Parathyroid adenoma (tissue), 2 donors: Measurements from ENCODE around the gene SORCS2.

ENCODE experiments used
- H2AFZ ChIP-seq: fragments of 300-600 bp; sonication (generic); one replicate; pipeline ENCODE4 v1.7.0; 2017; ENCODE audit warnings: antibody characterized with exemption, mild to moderate bottlenecking
- H3K27ac ChIP-seq: fragments of 300-600 bp; sonication (generic); one replicate; pipeline ENCODE4 v1.7.0; 2017
- H3K27me3 ChIP-seq: fragments of 300-600 bp; sonication (generic); one replicate; pipeline ENCODE4 v1.7.0; 2017; ENCODE audit warnings: low read length; ENCODE audit not compliant: control insufficient read depth, insufficient read depth
- H3K36me3 ChIP-seq: fragments of 300-600 bp; sonication (generic); one replicate; pipeline ENCODE4 v1.7.0; 2017; ENCODE audit warnings: low read length; ENCODE audit not compliant: control insufficient read depth, insufficient read depth
- H3K4me1 ChIP-seq: fragments of 300-600 bp; sonication (generic); one replicate; pipeline ENCODE4 v1.7.0; 2017; ENCODE audit warnings: control low read depth
- H3K4me2 ChIP-seq: fragments of 300-600 bp; sonication (generic); one replicate; pipeline ENCODE4 v1.7.0; 2017; ENCODE audit warnings: low read length
- H3K4me3 ChIP-seq: fragments of 300-600 bp; sonication (generic); one replicate; pipeline ENCODE4 v1.7.0; 2017; ENCODE audit warnings: low read depth, low read length
- H3K79me2 ChIP-seq: fragments of 300-600 bp; sonication (generic); one replicate; pipeline ENCODE4 v1.7.0; 2017; ENCODE audit warnings: control low read depth
- H3K9ac ChIP-seq: fragments of 300-600 bp; sonication (generic); one replicate; pipeline ENCODE4 v1.7.0; 2017; ENCODE audit warnings: mild to moderate bottlenecking
- H3K9me3 ChIP-seq: fragments of 300-600 bp; sonication (generic); one replicate; pipeline ENCODE4 v1.7.0; 2017; ENCODE audit warnings: low read length; ENCODE audit not compliant: control insufficient read depth
- TF ChIP-seq, protein P1 (sequence below): fragments of 300-600 bp; sonication (generic); IDR thresholded peaks from one replicate; pipeline ENCODE4 v1.7.0; 2017; ENCODE audit warnings: antibody characterized with exemption, mild to moderate bottlenecking
- donor health status: primary hyperparathyroidism.

The SORCS2 gene

DNA sequence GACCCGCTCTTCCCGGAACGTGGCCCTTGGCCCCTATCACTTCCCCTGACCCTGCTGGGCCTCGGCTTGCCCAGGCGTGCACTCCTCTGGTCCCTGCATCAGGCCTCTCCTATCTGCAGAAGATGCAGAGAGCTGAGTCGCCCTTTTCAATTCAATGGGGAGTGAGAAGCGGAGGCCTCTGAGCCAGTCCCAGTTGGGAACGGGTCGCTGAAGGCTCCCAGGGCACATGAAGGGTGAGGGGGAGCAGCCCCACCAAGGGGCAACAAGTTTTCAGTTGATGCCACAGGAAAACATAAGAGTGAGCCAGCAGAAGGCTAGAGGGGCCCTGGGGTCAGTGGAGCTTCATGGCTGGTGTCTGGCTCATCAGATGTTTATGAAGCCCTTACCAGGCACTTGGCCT, 225.3 kb downstream of the SORCS2 start:
- H2AFZ ChIP-seq = no peak overlapping the region
- no peaks in the 10 kb centered on the region for H3K27me3 ChIP-seq
- TF ChIP-seq, protein P1, sequence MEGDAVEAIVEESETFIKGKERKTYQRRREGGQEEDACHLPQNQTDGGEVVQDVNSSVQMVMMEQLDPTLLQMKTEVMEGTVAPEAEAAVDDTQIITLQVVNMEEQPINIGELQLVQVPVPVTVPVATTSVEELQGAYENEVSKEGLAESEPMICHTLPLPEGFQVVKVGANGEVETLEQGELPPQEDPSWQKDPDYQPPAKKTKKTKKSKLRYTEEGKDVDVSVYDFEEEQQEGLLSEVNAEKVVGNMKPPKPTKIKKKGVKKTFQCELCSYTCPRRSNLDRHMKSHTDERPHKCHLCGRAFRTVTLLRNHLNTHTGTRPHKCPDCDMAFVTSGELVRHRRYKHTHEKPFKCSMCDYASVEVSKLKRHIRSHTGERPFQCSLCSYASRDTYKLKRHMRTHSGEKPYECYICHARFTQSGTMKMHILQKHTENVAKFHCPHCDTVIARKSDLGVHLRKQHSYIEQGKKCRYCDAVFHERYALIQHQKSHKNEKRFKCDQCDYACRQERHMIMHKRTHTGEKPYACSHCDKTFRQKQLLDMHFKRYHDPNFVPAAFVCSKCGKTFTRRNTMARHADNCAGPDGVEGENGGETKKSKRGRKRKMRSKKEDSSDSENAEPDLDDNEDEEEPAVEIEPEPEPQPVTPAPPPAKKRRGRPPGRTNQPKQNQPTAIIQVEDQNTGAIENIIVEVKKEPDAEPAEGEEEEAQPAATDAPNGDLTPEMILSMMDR = no peak
- no peak overlapping the region for H3K4me3 ChIP-seq
- no peak overlapping the region for H3K27ac ChIP-seq
- no peaks in the 10 kb centered on the region for H3K4me1 ChIP-seq
- H3K36me3 ChIP-seq = no peaks in the 10 kb centered on the region
- no peak overlapping the region for H3K9ac ChIP-seq
- no peaks in the 10 kb centered on the region for H3K9me3 ChIP-seq
- no peak overlapping the region for H3K4me2 ChIP-seq
- H3K79me2 ChIP-seq = no peaks in the 10 kb centered on the region

DNA sequence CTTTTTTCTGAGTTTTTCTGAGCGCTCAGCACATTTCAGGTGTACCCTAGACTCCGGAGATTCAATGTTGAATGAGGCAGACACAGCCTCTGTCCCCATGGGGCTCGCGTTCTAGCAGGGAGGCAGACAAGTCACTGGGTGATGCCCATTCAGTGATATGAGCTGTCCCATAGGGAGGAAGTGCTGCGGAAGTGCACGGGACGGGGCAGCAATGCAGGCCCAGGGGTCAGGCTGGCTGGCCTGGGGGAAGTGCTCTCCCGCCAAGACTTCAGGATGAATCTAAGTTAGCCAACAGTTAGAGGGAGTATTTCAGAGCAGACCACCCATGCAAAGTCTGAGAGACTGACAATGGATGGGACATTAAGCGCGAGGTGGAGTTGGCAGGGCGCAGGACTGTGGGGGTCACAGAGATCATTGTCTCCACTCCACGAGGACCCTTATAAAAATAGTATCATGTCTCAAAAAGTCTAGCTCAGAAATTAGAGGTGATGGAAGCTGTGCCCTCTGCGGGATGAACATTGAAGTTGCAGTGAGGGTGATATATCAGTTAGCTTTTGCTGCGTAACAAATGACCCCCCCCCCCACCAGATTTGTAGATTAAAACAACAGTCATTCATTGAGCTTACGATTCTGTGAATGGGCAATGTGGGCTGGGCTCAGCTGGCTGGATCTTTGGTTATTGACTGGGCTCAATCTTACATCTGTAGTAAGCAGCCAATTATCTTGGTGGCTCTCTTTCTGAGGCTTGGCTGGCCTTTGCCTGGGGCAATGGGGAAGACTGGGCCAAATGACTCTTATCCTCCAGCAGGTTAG, 226.0 kb downstream of the SORCS2 start:
- Histone ChIP-seq H3K4me3 (no peak overlapping the region), H3K27ac (no peak overlapping the region), H3K9me3 (no peaks in the 10 kb centered on the region), H3K27me3 (no peaks in the 10 kb centered on the region), H2AFZ (no peak overlapping the region), H3K4me2 (no peak overlapping the region), H3K79me2 (no peaks in the 10 kb centered on the region), H3K36me3 (no peaks in the 10 kb centered on the region), H3K9ac (no peak overlapping the region), H3K4me1 (no peaks in the 10 kb centered on the region)
- TF ChIP-seq, protein P1 = no peak

DNA sequence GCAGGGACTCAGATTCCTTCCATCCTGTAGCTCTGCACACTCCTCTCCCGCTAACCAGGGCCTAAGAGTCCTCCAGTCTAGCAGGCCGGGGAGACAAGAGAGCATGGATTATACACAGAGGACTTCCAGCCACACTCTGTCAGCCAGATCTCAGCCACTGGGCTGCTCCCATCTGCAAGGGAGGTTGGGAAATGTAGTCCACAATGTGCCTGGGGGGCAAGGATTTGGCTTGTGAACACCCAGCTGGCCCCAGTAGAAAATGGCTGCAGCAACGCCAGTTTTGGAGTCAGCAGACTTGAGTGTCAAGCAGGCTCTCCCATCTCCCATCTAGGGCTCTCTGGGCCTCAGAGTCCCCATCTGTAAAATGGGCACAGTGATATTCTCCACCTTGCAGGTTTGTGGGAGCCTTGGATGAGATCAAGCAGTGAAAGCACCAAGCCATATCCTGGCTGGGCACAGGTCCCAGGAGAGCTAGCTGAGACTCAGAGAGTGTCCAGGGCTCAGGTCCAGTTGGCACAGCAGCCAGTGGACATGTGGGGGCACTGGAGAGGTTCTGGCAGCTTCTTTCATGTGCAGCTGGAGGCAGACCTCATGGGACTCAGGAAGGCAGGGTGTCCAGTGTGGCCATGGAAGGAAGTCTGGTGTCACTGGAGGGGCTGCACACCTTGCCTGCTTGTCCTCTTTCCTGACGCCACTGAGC, 227.8 kb downstream of the SORCS2 start:
- TF ChIP-seq, protein P1 = no peak
- Histone ChIP-seq H3K4me1 (no peaks in the 10 kb centered on the region), H2AFZ (no peak overlapping the region), H3K9me3 (no peaks in the 10 kb centered on the region), H3K4me3 (no peak overlapping the region), H3K36me3 (no peaks in the 10 kb centered on the region), H3K4me2 (no peak overlapping the region), H3K79me2 (no peaks in the 10 kb centered on the region), H3K27ac (no peak overlapping the region), H3K27me3 (no peaks in the 10 kb centered on the region), H3K9ac (no peak overlapping the region)

DNA sequence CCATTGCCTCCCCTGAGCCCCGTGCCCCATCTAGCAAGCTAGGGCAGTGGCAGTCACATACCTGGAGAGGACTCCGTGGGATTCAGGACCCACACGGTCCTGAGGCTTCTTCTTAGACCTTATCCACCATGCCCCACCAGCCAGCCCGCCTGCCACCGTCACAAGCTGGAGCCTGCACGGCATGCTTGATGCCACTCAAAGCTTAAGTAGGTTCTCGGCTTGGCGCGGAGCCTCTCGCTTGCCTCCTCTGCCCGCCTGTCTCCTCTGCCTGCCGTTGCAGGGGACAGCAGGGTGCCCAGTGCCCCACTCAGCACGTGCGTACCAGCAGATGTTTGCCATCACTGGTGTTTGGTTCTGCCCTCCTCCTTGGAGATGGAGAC, 228.3 kb downstream of the SORCS2 start:
- TF ChIP-seq, protein P1 = no peak
- no peak overlapping the region for H3K4me3 ChIP-seq
- no peak overlapping the region for H3K9ac ChIP-seq

More for the DNA sequence above, 228.3 kb downstream of the SORCS2 start:
- H3K36me3 ChIP-seq = no peaks in the 10 kb centered on the region
- no peaks in the 10 kb centered on the region for H3K9me3 ChIP-seq
- no peaks in the 10 kb centered on the region for H3K79me2 ChIP-seq
- H3K27me3 ChIP-seq = no peaks in the 10 kb centered on the region
- no peak overlapping the region for H3K27ac ChIP-seq
- no peaks in the 10 kb centered on the region for H3K4me1 ChIP-seq
- H3K4me2 ChIP-seq = no peak overlapping the region
- no peak overlapping the region for H2AFZ ChIP-seq
